A549 (cell line): ENCODE results near the gene RNF121. TPM values are rescaled to one million over a fixed set of nuclear protein-coding genes. Genes with fewer than 3 reads are reported as not detected.
A peak's percentile ranks its signal among the peaks of the same experiment; 100 is the strongest.

Experiments used
- ATAC-seq, 2 experiments: fragments of 200-7000 bp in 1 of 2; fragments of >200 bp in 1 of 2; cut with Nextera tagmentation in 1 of 2; cut with Tn5 transposase in 1 of 2; 3 replicates each; pipeline versions ENCODE4 v1.8.0 to v1.9.1; 2018 to 2020; ENCODE audit warnings: mild to moderate bottlenecking in 1 of 2, moderate library complexity in 1 of 2
- CTCF ChIA-PET: fragments of 300-600 bp; sonication (Branson Sonifier 250); formaldehyde crosslinking; extraction: SDS; loops from one replicate; lab custom pipeline; 2021; ENCODE audit warnings: antibody characterized with exemption, inconsistent platforms; lab: Yijun Ruan, JAX
- POLR2A ChIA-PET: fragments of 350-600 bp; formaldehyde crosslinking; extraction: SDS; loops from one replicate; lab custom pipeline; 2021; ENCODE audit warnings: antibody characterized with exemption, inconsistent platforms; lab: Yijun Ruan, JAX
- DNase-seq, 2 experiments: peaks; one replicate each; pipeline versions ENCODE4 v3.0.0 to v3.0.0-alpha.2; 2011 to 2016; ENCODE audit warnings: low read depth in 1 of 2, low spot score in 1 of 2
- FAIRE-seq: peaks from 2 replicates; lab custom pipeline; 2011; peaks lifted over from hg19 to GRCh38; lab: Jason Lieb, UNC
- H3K27ac ChIP-seq, 2 experiments: fragments of >200 bp; sonication (Bioruptor Twin); formaldehyde crosslinking; 3 replicates each; pipeline ENCODE4 v1.5.1; 2016 to 2017
- H3K4me1 ChIP-seq: fragments of >200 bp; sonication (Bioruptor Twin); formaldehyde crosslinking; 3 replicates; pipeline ENCODE4 v1.6.1; 2016
- H3K4me2 ChIP-seq: fragments of >200 bp; sonication (Bioruptor Twin); formaldehyde crosslinking; 3 replicates; pipeline ENCODE4 v1.6.1; 2016
- H3K4me3 ChIP-seq: fragments of >200 bp; sonication (Bioruptor Twin); formaldehyde crosslinking; 3 replicates; pipeline ENCODE4 v1.5.1; 2016
- H3K9me3 ChIP-seq: fragments of >200 bp; sonication (Bioruptor Twin); formaldehyde crosslinking; 3 replicates; pipeline ENCODE4 v1.6.1; 2016
- CBX2 ChIP-seq: fragments of 200-600 bp; sonication (generic); IDR thresholded peaks from 2 replicates; pipeline ENCODE4 v1.6.1; 2016; ENCODE audit warnings: low read depth, mild to moderate bottlenecking, borderline replicate concordance
- CBX8 ChIP-seq: fragments of 200-600 bp; sonication (generic); IDR thresholded peaks from 2 replicates; pipeline ENCODE4 v1.6.1; 2016
- CHD2 ChIP-seq: fragments of 150-350 bp; IDR thresholded peaks from 2 replicates; pipeline ENCODE4 v1.6.1; 2014; ENCODE audit warnings: low read length; ENCODE audit not compliant: partially characterized antibody
- CHD4 ChIP-seq: fragments of 200-600 bp; sonication (generic); IDR thresholded peaks from 2 replicates; pipeline ENCODE4 v1.6.1; 2016; ENCODE audit warnings: antibody characterized with exemption, mild to moderate bottlenecking, borderline replicate concordance
- EHMT2 ChIP-seq: fragments of 200-600 bp; sonication (generic); IDR thresholded peaks from 2 replicates; pipeline ENCODE4 v1.6.1; 2016; ENCODE audit warnings: antibody characterized with exemption, low read depth, mild to moderate bottlenecking, moderate library complexity
- EP300 ChIP-seq, 2 experiments: fragments of >200 bp; sonication (Bioruptor Twin); formaldehyde crosslinking; IDR thresholded peaks; 2 replicates in 1 of 2; 3 replicates in 1 of 2; pipeline ENCODE4 v1.6.1; 2016 to 2017
- GATA3 ChIP-seq: IDR thresholded peaks from 2 replicates; pipeline ENCODE4 v1.6.1; 2012; ENCODE audit warnings: borderline replicate concordance
- HDAC2 ChIP-seq: fragments of 200-600 bp; sonication (generic); IDR thresholded peaks from 2 replicates; pipeline ENCODE4 v1.6.1; 2016
- HEYL ChIP-seq: fragments of 250-450 bp; sonication (Bioruptor Pico); IDR thresholded peaks from 2 replicates; pipeline ENCODE4 v1.8.0; 2021; ENCODE audit warnings: mild to moderate bottlenecking, moderate library complexity
- HOXB13 ChIP-seq: fragments of 250-450 bp; sonication (Bioruptor Pico); IDR thresholded peaks from 2 replicates; pipeline ENCODE4 v1.5.0; 2020; ENCODE audit warnings: low read depth, mild to moderate bottlenecking, moderate library complexity
- KDM5A ChIP-seq: fragments of 200-600 bp; sonication (generic); IDR thresholded peaks from 2 replicates; pipeline ENCODE4 v1.6.1; 2016; ENCODE audit warnings: antibody characterized with exemption, mild to moderate bottlenecking
- MAFK ChIP-seq: fragments of 450-650 bp; IDR thresholded peaks from 2 replicates; pipeline ENCODE4 v1.6.1; 2014; ENCODE audit not compliant: partially characterized antibody
- MAZ ChIP-seq: fragments of 150-350 bp; IDR thresholded peaks from 2 replicates; pipeline ENCODE4 v1.6.1; 2014; ENCODE audit warnings: antibody characterized with exemption, low read depth, low read length, borderline replicate concordance
- MYC ChIP-seq: IDR thresholded peaks from 2 replicates; pipeline ENCODE4 v1.6.1; 2012; ENCODE audit warnings: mild to moderate bottlenecking, inconsistent platforms, low read length, improper control_type of control experiment, borderline replicate concordance
- NFE2L2 ChIP-seq: fragments of 150-350 bp; conservative IDR thresholded peaks from 2 replicates; pipeline ENCODE4 v1.6.1; 2014; ENCODE audit warnings: low read length
- PHF8 ChIP-seq: fragments of 200-600 bp; sonication (generic); IDR thresholded peaks from 2 replicates; pipeline ENCODE4 v1.6.1; 2016; ENCODE audit warnings: low read depth, mild to moderate bottlenecking, antibody characterized with exemption, moderate library complexity, borderline replicate concordance
- POLR2A ChIP-seq: IDR thresholded peaks from 2 replicates; pipeline ENCODE4 v1.6.1; 2012; ENCODE audit warnings: mild to moderate bottlenecking, low read length
- RARB ChIP-seq: fragments of 250-450 bp; sonication (Bioruptor Pico); IDR thresholded peaks from 2 replicates; pipeline ENCODE4 v1.8.0; 2021; ENCODE audit warnings: mild to moderate bottlenecking, moderate library complexity
- RCOR1 ChIP-seq: fragments of 150-350 bp; IDR thresholded peaks from 2 replicates; pipeline ENCODE4 v1.6.1; 2014; ENCODE audit warnings: antibody characterized with exemption, low read length, low read depth
- RFX5 ChIP-seq: fragments of 450-650 bp; IDR thresholded peaks from 2 replicates; pipeline ENCODE4 v1.7.1; 2014; ENCODE audit warnings: antibody characterized with exemption, mild to moderate bottlenecking, moderate library complexity
- SMC3 ChIP-seq: fragments of >200 bp; sonication (Bioruptor Twin); formaldehyde crosslinking; IDR thresholded peaks from 3 replicates; pipeline ENCODE4 v1.6.1; 2018; ENCODE audit warnings: inconsistent platforms
- ZC3H11A ChIP-seq: fragments of 450-650 bp; IDR thresholded peaks from 2 replicates; pipeline ENCODE4 v1.6.1; 2014; ENCODE audit warnings: antibody characterized with exemption, mild to moderate bottlenecking
- ZSCAN20 ChIP-seq: fragments of 250-450 bp; sonication (Bioruptor Pico); IDR thresholded peaks from 2 replicates; pipeline ENCODE4 v1.8.0; 2022; ENCODE audit warnings: mild to moderate bottlenecking, moderate library complexity
- WGBS: methylation state at CpG from one replicate; pipeline ENCODE4 v1.1.6; 2017; ENCODE audit errors: missing lambda C conversion rate; 5-methylcytosine and 5-hydroxymethylcytosine counted together
- polyA plus RNA-seq, 4 experiments: library from polyadenylated mRNA; depleted of rRNA in 3 of 4; stranded (reverse); fragments of >200 nt; fragmentation: RNase III in 1 of 4; extraction: RNeasy Plus Mini Kit Qiagen cat#74134 plus additional on column Dnase treatment in 1 of 4; gene quantifications; 2 replicates in 3 of 4; 3 replicates in 1 of 4; pipeline ENCODE4 v1.2.3, GENCODE V29; 2011 to 2017
- TF ChIP-seq, protein P1 (sequence below): fragments of 250-450 bp; sonication (Bioruptor Pico); IDR thresholded peaks from 2 replicates; pipeline ENCODE4 v1.5.0; 2021; ENCODE audit warnings: mild to moderate bottlenecking, moderate library complexity, borderline replicate concordance
- TF ChIP-seq, protein P2 (sequence below): fragments of 250-450 bp; sonication (Bioruptor Pico); IDR thresholded peaks from 2 replicates; pipeline ENCODE4 v1.5.0; 2020; ENCODE audit warnings: low read depth, mild to moderate bottlenecking, moderate library complexity
- TF ChIP-seq, protein P3 (sequence below): fragments of 200-600 bp; sonication (generic); IDR thresholded peaks from 2 replicates; pipeline ENCODE4 v1.6.1; 2016; ENCODE audit warnings: antibody characterized with exemption, mild to moderate bottlenecking, moderate library complexity
- TF ChIP-seq, protein P4 (sequence below): IDR thresholded peaks from 2 replicates; pipeline ENCODE4 v1.6.1; 2012; ENCODE audit warnings: low read depth, borderline replicate concordance
- TF ChIP-seq, protein P5 (sequence below): fragments of >200 bp; sonication (Bioruptor Twin); formaldehyde crosslinking; IDR thresholded peaks from 3 replicates; pipeline ENCODE4 v1.6.1; 2016
- TF ChIP-seq, protein P6 (sequence below): IDR thresholded peaks from 2 replicates; pipeline ENCODE4 v1.6.1; 2012

RNF121 gene
- polyA plus RNA-seq, 2 of the 4 experiments (the other 2 are of a cell fraction) = 79.0 to 102 TPM

DNA sequence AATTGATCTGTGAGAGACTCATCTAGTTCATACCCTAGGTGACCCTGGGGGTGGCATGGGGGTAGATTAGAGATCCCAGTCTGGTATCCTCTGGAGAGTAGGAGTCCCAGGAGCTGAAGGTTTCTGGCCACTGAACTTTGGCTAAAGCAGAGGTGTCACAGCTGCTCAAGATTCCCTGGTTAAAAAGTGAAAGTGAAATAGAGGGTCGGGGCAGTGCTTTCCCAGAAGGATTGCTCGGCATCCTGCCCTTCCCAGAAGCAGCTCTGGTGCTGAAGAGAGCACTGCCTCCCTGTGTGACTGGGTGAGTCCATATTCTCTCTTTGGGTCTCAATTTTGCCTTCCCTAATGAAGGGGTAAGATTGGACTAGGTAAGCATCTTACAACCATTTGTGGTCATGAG lies 70.5 kb downstream of the RNF121 start:
- no peak overlapping the region for H3K4me3 ChIP-seq
- FAIRE-seq (no peak), ATAC-seq (no peak), DNase-seq (no peak)
- 60% methylated on average over 2 of the region's 2 CpGs for WGBS
- ChIA-PET POLR2A (no interaction called here), CTCF (interaction anchor here (0.6 to 6.7 kb wide), 9 partner anchors 9 to 415 kb away, joined by 3 to 37 read pairs (median 3); no protein-coding TSS in a partner anchor)
- TF ChIP-seq, protein P1, sequence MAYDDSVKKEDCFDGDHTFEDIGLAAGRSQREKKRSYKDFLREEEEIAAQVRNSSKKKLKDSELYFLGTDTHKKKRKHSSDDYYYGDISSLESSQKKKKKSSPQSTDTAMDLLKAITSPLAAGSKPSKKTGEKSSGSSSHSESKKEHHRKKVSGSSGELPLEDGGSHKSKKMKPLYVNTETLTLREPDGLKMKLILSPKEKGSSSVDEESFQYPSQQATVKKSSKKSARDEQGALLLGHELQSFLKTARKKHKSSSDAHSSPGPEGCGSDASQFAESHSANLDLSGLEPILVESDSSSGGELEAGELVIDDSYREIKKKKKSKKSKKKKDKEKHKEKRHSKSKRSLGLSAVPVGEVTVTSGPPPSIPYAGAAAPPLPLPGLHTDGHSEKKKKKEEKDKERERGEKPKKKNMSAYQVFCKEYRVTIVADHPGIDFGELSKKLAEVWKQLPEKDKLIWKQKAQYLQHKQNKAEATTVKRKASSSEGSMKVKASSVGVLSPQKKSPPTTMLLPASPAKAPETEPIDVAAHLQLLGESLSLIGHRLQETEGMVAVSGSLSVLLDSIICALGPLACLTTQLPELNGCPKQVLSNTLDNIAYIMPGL = no peak
- no peak for TF ChIP-seq RARB (CRISPR knock-in tag)
- TF ChIP-seq CHD4 = no peak
- TF ChIP-seq RFX5 = no peak
- no peak for TF ChIP-seq CBX8
- TF ChIP-seq, protein P2, sequence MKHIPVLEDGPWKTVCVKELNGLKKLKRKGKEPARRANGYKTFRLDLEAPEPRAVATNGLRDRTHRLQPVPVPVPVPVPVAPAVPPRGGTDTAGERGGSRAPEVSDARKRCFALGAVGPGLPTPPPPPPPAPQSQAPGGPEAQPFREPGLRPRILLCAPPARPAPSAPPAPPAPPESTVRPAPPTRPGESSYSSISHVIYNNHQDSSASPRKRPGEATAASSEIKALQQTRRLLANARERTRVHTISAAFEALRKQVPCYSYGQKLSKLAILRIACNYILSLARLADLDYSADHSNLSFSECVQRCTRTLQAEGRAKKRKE (CRISPR knock-in tag) = no peak
- TF ChIP-seq EP300 (IDR thresholded peaks at IDR 0.05) = no peak
- TF ChIP-seq GATA3 = no peak
- TF ChIP-seq MAZ = no peak
- no peak for TF ChIP-seq KDM5A
- no peak for TF ChIP-seq ZC3H11A
- TF ChIP-seq, protein P3, sequence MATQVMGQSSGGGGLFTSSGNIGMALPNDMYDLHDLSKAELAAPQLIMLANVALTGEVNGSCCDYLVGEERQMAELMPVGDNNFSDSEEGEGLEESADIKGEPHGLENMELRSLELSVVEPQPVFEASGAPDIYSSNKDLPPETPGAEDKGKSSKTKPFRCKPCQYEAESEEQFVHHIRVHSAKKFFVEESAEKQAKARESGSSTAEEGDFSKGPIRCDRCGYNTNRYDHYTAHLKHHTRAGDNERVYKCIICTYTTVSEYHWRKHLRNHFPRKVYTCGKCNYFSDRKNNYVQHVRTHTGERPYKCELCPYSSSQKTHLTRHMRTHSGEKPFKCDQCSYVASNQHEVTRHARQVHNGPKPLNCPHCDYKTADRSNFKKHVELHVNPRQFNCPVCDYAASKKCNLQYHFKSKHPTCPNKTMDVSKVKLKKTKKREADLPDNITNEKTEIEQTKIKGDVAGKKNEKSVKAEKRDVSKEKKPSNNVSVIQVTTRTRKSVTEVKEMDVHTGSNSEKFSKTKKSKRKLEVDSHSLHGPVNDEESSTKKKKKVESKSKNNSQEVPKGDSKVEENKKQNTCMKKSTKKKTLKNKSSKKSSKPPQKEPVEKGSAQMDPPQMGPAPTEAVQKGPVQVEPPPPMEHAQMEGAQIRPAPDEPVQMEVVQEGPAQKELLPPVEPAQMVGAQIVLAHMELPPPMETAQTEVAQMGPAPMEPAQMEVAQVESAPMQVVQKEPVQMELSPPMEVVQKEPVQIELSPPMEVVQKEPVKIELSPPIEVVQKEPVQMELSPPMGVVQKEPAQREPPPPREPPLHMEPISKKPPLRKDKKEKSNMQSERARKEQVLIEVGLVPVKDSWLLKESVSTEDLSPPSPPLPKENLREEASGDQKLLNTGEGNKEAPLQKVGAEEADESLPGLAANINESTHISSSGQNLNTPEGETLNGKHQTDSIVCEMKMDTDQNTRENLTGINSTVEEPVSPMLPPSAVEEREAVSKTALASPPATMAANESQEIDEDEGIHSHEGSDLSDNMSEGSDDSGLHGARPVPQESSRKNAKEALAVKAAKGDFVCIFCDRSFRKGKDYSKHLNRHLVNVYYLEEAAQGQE = no peak
- no peaks in the 10 kb centered on the region for H3K9me3 ChIP-seq
- H3K4me1 ChIP-seq = 0 out of 3 replicates have a peak, but pooled peaks cover 11% of the 10 kb centered on the region
- H3K4me2 ChIP-seq = no peak overlapping the region
- peak overlapping the region in 1 of 2 experiments; percentile 52; a peak in 2 of 6 replicates for H3K27ac ChIP-seq

DNA sequence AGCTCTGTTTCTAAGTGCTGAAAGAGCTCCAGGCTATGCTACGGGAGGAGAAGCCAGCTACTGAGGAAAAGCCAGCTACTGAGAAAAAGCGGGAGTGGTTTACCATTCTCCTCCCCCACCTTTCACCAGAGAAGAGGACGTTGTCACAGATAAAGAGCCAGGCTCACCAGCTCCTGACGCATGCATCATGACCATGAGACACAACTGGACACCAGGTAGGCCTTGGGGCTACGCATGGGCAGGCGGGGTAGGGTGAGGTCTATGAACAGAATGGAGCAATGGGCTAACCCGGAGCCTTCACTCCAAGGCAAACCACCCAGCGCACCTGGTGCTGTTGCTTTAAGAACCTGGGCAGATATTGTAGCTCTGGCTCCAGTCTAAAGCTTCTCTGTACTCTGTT lies 71.0 kb downstream of the RNF121 start:
- CTCF ChIA-PET = interaction anchor here (0.6 to 6.7 kb wide), 9 partner anchors 10 to 414 kb away, joined by 3 to 37 read pairs (median 3); no protein-coding TSS in a partner anchor
- ATAC-seq (no peak), DNase-seq (no peak), FAIRE-seq (no peak)
- H3K9me3 ChIP-seq = no peaks in the 10 kb centered on the region
- WGBS = 86% methylated on average over 8 of the region's 8 CpGs
- H3K27ac ChIP-seq = peak overlapping the region in 1 of 2 experiments; percentile 52; a peak in 1 of 6 replicates
- H3K4me1 ChIP-seq = 0 out of 3 replicates have a peak, but pooled peaks cover 11% of the 10 kb centered on the region
- no peak overlapping the region for H3K4me3 ChIP-seq
- POLR2A ChIA-PET = interaction anchor here (0.6 kb wide), 1 partner anchor 32 kb away, joined by 7 read pairs; no protein-coding TSS in a partner anchor
- H3K4me2 ChIP-seq = no peak overlapping the region
- TF ChIP-seq MAZ (no peak), PHF8 (no peak), SMC3 (no peak), MAFK (no peak), CHD2 (no peak), EHMT2 (no peak), HOXB13 (CRISPR knock-in tag) (no peak), HEYL (CRISPR knock-in tag) (no peak), ZSCAN20 (CRISPR knock-in tag) (no peak), CBX2 (no peak), POLR2A (no peak), RCOR1 (no peak), HDAC2 (no peak), MYC (no peak), NFE2L2 (no peak)
- TF ChIP-seq, protein P4, sequence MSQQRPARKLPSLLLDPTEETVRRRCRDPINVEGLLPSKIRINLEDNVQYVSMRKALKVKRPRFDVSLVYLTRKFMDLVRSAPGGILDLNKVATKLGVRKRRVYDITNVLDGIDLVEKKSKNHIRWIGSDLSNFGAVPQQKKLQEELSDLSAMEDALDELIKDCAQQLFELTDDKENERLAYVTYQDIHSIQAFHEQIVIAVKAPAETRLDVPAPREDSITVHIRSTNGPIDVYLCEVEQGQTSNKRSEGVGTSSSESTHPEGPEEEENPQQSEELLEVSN = no peak
- TF ChIP-seq, protein P5, sequence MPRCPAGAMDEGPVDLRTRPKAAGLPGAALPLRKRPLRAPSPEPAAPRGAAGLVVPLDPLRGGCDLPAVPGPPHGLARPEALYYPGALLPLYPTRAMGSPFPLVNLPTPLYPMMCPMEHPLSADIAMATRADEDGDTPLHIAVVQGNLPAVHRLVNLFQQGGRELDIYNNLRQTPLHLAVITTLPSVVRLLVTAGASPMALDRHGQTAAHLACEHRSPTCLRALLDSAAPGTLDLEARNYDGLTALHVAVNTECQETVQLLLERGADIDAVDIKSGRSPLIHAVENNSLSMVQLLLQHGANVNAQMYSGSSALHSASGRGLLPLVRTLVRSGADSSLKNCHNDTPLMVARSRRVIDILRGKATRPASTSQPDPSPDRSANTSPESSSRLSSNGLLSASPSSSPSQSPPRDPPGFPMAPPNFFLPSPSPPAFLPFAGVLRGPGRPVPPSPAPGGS = no peak
- TF ChIP-seq, protein P6, sequence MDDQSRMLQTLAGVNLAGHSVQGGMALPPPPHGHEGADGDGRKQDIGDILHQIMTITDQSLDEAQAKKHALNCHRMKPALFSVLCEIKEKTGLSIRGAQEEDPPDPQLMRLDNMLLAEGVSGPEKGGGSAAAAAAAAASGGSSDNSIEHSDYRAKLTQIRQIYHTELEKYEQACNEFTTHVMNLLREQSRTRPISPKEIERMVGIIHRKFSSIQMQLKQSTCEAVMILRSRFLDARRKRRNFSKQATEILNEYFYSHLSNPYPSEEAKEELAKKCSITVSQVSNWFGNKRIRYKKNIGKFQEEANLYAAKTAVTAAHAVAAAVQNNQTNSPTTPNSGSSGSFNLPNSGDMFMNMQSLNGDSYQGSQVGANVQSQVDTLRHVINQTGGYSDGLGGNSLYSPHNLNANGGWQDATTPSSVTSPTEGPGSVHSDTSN = no peak
